HG03139 (cell line): ENCODE results near the gene ZNF787.
"Not testable (repeated sequence)": the region's sequence is repeated elsewhere in the genome, so short reads cannot be mapped to it uniquely, and the experiment has no call there.

Source experiments
- ATAC-seq: cut with Tn5 transposase; IDR thresholded peaks from one replicate; pipeline ENCODE4 v1.9.1; 2021; ENCODE audit not compliant: unreplicated experiment

Gene ZNF787

DNA sequence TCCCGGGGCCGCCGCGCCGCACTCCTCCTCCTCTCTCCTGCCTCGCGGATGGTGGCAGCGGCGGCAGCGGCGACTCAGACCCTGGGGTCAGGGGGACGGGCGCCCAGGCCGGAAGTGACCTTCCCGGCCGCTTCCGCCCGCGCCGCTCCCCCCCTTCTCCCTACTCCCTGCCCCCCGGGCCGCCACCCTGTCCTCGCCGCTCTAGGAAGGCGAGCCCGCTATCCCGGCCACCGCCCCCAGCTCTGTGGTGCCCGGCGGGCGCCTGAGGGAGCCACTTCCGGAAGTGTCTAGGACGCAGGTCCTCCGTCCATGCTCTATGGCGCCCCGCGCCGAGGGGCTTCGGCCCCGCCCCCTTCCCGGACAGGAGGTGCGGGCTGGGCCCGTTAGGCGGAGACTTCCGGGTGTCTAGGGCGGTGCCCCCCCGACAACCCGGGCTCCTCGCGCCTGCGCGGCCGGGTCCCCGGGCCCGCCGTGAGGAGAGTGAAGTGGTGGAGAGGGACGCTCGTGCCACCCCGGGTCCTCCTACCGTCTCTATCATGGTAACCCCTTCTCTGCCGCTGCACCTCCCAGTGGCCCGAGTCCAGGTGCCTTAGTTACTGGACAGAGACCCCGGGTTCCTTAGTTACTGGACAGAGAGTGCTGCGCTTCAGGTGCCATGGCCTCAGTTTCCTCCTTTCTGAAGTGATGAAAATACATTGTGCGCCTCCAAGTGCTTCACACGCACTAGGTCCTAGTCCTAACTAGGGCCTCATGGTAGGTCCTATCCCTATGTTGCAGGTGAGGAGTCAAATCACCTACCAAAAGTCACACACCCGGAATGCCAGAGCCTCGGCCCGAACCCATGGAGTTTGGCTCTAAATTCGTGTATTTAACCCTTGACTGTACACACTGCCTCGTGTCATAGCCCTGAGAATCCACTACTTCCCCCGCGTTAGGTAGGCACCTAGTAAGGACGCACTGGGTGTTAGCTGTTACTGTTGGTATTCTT, at the start of gene ZNF787:
TSS of gene ZNF787 (minus strand) at position 116 of the 988 bp plus-strand sequence. CDS start 18,078 bp downstream, outside the sequence.
- peak; percentile 81 for ATAC-seq

DNA sequence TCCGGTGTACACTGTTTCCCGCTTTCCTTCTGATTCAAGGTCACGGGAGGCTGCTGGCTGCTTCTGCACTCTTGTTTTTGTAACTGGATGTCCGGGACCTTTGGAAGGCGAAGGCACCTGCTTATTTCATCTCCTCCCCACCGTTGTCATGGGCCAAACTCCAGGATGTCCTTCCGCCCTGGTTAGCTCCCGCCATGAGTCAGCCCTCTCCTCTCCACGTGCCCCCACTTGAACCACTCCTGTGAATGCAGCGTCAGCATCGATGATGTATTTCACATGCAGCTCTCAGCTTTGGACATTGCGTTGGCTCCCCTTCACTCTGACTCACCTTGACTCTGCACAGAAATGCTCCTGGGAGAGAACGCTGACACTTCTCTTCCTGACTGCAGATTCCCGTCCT, 49.2 kb upstream of the ZNF787 start:
- ATAC-seq, result no peak

DNA sequence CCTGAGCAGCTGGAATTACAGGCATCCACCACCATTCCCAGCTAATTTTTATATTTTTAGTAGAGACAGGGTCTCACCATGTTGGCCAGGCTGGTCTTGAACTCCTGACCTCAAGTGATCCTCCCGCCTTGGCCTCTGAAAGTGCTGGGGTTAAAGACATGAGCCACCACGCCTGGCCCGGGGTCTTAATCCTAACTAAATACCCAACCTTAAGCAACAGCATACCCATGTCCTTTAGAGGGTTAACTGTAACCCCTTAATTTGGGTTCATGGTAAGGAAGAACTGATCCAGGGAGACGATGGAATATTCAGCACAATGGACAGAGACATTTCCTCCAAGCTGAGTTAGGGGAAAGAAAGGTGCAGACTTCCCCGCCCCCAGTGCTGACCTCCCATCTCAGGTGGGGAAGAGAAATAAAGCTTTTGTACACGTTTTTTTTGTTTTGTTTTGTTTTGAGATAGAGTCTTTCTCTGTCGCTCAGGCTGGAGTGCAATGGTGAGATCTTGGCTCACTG, 46.0 kb upstream of the ZNF787 start:
- no peak for ATAC-seq

DNA sequence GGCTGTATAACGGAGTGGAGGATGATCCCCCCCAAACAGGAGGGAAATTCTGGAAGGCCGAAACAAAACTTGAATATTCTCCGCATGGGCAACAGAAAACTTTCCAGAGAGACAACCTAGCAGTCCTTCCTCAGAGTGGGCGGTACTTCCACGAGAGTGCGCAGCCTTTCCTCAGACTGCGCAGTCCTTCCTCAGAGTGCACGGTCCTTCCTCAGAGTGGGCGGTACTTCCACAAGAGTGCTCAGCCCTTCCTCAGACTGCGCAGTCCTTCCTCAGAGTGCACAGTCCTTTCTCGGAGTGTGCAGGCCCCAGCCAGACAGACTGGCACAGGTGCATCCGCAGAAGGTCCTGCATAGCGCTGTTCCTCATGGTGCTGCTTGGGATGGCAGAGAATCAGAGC, 42.0 kb upstream of the ZNF787 start:
- no peak for ATAC-seq

DNA sequence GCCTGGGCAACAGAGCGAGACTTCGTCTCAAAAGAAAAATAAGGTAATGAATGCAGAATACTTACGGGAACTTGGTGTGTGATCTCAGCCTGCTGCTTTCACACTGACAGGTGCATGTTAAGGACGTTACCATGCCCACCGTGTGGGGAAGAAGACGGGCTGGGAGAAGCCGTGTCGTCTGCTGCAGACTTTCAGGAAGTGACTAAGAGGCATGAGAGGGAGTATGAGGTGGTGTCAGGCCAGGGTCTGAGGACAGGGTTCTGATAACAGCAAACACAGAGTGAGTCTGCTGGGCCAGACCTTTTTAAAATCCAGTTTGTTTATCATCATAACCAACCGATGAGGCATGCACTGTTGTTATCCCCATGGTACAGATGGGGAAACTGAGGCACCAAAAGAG, 41.2 kb upstream of the ZNF787 start:
- no peak for ATAC-seq

DNA sequence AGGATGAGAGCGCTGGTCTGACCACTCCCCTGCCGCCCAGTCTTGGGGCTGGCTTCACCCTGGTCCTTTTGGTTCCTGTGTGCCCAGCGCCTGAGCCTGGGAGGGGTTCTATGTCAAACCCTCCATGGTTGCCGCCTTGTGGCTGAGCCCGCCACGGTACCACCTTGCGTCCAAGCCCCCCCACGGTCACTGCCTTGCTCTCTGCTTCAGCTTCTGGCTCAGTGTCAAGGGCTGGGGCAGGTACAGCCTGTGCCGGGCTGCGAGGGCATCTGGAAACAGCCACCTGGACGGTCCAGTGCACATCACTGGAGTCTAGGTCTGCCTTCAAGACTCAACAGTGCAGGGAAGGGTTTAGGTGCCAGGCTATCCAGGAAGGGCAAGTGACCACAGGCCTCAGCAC, 40.4 kb upstream of the ZNF787 start:
- no peak for ATAC-seq

DNA sequence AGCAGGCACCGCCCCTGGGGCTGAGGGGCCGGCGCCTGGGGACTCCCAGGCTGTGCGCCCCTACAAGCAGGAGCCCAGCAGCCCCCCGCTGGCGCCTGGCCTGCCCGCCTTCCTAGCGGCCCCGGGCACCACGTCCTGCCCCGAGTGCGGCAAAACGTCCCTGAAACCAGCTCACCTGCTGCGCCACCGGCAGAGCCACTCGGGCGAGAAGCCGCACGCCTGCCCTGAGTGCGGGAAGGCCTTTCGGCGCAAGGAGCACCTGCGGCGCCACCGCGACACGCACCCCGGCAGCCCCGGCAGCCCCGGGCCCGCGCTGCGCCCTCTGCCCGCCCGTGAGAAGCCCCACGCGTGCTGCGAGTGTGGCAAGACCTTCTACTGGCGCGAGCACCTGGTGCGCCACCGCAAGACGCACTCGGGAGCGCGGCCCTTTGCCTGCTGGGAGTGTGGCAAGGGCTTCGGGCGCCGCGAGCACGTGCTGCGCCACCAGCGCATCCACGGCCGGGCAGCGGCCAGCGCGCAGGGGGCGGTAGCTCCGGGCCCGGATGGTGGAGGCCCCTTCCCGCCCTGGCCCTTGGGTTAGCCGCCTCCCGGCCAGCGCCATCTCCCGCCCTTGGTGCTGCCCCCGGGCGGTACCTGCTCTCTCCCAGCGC, 38.7 kb upstream of the ZNF787 start:
- no peak for ATAC-seq

DNA sequence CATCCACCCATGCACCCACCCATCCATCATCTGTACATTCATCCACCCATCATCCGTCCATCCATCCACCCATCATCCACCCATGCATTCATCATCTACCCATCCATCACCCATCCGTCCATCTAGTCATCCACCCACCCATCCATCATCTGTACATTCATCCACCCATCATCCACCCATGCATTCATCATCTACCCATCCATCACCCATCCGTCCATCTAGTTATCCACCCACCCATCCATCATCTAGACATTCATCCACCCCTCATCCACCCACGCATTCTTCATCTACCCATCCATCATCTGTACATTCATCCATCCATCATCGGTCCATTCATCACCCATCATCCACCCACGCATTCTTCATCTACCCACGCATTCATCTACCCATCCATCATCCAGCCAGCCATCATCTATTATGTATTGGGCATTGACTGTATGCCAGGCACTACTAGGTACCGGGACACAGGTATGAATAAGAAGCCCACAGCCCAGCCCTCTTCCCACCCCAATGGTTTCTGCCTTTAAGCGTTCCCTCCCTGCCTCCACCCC, 38.0 kb upstream of the ZNF787 start:
- ATAC-seq, result no peak

DNA sequence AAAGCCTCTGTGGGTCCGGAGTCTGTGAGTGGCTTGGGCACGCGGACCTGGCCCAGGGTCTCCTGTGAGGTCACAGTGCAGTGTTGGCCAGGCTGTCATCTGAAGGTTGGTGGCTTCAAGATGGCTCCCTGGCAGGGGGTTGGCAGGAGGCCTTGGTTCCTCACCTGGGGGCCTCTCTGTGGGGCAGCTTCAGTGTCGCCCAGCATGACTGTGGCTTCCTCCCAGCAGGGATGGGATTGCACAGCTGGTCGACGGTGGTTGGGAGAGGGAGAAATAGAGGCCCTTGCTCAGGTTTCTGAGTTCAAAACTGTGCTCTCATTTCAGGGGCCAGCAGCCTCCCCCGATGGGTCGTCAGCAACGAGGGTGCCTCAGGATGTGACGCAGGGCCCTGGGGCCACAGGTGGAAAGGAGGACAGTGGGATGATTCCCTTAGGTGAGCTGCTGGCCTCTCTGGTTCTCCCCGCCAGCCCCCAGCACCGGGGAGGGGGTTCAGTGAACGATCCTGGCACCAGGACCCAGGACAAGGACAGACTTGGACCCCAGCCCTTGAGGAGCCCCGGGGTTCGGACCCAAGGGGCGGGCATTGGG, 37.2 kb upstream of the ZNF787 start:
- no peak for ATAC-seq

DNA sequence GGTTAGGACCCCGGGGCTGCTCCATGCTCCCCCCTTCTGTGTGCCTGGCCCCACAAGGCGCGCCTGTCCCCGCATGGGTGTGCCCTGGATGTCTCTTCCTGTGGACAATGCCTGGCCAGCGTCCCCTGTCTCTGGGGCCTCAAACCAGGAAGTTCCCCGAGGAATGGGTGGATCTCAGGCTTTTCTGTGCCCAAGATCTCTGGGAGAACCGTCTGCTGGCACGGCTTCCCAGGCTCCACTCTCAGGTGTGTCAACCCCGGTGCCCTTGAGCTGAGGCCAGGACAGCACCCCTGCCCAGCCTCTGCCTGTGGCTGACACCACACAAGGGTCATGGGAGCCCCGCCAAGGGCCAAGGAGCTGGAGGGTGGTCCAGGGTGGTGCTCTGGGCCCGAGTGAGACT, 35.7 kb upstream of the ZNF787 start:
- ATAC-seq, result no peak

DNA sequence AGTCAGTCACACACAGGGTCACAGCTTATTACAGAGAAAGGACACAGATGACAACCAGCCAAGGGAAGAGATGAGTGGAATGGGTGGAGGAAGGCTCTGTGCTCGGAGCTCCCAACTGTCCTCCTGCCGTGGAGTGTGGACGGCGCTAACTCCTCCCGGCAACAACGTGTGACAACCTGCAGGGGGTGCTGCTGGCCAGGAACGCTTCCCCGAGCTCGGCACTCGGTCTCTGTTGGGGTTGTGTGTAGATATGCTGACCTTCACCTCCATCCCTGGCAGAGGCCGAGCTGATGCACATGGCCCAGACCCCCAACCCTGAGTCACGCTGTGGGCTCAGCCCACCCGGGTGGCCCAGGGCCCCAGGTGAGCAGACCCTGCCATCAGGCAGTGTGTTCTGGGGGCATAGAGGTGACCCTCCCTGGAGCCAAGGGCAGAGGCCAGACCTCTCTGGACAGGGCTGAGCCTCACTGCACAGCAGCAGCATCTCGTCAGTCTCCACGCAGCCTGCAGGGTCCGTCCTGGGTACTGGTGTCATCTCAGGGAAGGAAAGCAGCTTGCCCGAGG, 34.1 kb upstream of the ZNF787 start:
- ATAC-seq, result no peak

DNA sequence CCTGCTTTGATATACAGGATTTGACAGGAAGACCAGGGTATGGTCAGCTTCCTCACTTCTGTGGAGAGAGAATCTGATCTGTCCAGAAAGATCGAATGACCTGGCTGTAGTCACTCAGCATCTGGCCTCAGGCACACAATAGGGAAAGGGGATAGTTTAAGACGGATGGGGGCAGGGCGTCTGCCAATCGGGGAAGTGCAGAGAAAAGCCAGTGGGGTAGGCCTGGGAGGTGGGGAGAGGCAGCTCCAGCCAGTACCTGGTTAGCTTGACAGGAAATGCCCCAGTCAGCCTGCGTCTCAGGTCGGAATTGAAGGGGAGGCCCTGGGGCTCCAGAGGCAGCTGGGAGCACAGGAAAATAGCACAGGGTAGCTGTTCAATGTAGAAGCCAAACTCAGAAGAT, 32.4 kb upstream of the ZNF787 start:
- no peak for ATAC-seq

DNA sequence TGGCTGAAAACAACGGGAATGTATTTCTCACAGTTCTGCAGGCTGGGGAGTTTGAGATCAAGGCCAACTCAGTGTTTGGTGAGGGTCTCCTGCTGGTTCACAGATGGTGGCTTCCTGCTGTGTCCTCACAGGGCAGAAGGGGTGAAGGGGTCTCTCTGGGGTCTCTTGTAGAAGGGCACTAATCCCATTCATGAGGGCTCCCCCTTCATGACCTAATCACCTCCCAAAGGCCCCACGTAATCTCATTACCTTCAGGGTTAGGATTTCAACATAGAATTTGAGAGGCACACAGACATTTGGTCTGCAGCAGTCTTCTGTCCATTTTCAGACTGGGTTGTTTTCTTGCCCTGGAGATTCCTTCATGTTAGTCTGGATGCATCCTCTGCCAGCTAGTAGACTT, 31.5 kb upstream of the ZNF787 start:
- ATAC-seq, result no peak

DNA sequence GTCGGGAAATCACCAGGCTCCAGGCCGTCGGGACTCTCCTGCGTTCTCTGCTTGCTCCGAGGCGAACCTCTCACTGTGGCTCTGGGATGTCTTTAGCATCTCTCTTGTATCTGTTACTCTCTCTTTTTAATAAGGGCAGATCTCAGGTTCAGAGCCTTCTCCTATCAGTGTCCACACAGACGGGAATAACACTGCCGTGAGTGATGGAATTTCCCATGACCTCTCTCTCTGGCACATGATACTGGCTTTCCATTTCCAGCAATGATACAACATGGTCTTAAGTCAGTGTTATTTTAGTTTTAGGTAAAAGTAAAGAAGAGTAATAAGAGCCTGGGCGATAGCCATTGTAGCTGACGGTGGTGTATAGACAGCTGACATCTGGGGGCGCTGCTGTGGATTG, 29.3 kb upstream of the ZNF787 start:
- no peak for ATAC-seq

DNA sequence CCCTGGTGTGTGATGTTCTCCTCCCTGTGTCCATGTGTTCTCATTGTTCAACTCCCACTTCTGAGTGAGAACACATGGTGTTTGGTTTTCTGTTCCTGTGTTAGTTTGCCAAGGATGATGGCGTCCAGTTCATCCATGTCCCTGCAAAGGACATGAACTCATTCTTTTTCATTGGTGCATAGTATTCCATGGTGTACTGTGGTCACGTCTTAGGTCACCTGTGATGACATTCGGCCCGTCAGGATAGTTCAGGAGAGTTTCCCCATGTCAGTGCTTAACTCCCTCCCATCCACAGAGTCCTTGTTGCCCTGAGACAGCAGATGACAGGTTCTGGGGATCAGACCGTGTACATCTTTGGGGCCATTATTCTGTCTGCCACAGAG, 28.6 kb upstream of the ZNF787 start:
- ATAC-seq, result no peak

DNA sequence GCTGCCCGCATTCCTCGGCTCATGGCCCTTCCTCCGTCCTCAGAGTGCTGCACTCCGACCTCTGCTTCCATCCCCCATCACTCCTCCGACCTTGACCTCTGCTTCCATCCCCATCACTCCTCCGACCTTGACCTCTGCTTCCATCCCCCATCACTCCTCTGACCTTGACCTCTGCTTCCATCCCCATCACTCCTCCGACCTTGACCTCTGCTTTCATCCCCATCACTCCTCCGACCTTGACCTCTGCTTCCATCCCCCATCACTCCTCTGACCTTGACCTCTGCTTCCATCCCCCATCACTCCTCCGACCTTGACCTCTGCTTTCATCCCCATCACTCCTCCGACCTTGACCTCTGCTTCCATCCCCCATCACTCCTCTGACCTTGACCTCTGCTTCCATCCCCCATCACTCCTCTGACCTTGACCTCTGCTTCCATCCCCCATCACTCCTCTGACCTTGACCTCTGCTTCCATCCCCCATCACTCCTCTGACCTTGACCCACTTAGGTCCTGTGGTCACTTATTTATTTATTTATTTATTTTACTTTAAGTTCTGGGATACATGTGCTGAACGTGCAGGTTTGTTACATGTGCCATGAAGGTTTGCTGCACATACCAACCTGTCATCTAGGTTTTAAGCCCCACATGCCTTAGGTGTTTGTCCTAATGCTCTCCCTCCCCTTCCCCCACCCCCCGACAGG, 28.0 kb upstream of the ZNF787 start:
- not testable (repeated sequence) for ATAC-seq

DNA sequence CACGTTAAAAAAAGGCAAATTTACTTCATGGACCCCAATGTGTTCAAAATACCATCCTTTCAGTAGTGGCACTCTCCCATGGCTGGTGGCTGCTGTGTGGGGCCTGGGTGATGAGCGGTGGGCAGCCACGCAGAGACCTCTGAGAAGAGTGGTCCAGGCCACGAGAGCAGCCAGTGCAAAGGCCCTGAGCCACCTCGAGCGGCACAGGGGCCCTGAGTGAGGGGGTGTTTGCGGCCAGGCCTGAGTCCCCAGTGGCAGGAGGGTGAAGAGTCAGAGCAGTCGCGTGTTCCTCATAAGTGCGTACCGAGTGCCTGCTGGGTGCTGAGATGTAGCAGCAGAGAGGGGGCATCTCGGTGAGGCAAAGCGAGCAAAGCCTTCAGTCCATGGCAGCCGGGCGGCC, 27.0 kb upstream of the ZNF787 start:
- no peak for ATAC-seq

DNA sequence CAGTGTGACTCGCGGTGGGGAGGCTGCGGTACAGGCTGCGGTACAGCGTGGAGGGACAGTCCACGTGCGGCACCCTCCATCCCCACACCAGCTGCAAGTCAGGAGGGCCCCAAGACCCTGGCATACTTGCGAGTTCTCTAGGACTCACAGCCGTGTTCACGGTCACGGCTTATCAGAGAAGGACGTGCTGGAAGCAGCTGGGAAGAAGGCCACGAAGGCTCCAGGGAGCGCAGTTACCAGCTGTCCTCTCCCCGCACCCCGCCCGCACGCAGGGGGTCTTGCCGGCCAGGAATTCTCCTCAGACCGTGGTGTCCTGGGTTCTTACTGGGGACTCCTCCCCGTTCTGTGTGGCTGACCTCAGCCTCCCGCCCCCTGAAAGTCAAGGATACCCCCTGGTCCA, 26.2 kb upstream of the ZNF787 start:
- no peak for ATAC-seq

DNA sequence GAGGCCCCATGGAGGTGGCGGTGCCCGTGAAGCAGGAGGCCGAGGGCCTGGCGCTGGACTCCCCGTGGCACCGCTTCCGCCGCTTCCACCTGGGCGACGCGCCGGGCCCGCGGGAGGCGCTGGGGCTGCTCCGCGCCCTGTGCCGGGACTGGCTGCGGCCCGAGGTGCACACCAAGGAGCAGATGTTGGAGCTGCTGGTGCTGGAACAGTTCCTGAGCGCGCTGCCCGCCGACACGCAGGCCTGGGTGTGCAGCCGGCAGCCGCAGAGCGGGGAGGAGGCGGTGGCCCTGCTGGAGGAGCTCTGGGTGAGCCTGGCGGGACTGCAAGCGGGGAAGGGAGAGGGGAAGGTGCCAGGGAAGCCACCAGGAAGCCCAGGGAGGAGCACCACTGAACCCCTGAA, 25.8 kb upstream of the ZNF787 start:
- ATAC-seq, result no peak

DNA sequence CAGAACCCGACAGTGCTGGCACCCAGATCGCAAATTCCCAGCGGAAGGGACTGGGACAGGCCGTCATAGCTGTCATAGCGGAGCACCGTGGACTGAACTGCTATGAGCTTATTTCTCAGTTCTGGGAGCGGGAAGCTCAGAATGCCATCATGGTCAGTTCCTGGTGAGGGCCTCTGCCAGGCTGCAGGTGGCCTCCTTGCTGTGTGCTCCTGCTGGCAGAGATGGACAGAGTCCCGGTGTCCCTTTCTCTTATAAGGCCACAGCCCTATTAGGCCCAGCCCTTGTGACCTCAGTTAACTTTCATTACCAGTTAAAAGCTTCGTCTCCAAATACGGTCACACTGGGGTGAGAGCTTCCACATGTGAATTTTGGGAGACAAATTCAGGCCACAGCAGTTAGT, 24.6 kb upstream of the ZNF787 start:
- no peak for ATAC-seq

DNA sequence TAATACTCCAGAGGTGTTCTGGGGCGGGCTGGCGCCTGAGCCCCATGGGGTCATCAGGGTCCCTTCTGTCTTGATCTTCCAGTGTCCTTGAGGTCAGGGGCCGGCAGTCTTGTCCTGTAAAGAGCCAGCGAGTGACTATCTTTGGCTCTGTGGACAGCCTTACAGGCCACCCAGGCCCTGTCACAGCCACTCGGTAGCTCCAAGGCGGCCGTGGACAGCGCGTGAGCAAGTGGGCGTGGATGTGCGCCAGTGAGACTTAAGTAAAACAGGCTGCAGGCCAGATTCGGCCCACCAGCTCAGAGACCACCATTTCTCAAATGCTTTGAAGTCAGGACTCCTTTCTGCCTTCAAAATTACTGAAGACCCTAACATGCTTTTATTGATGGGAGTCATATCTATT, 23.7 kb upstream of the ZNF787 start:
- ATAC-seq, result no peak
